GM18517 (cell line): ENCODE results near the gene GNAT1.

Experiments used
- ATAC-seq: cut with Tn5 transposase; IDR thresholded peaks from one replicate; pipeline ENCODE4 v1.9.1; 2021; ENCODE audit warnings: mild to moderate bottlenecking, moderate library complexity; ENCODE audit not compliant: unreplicated experiment

GNAT1 gene

DNA sequence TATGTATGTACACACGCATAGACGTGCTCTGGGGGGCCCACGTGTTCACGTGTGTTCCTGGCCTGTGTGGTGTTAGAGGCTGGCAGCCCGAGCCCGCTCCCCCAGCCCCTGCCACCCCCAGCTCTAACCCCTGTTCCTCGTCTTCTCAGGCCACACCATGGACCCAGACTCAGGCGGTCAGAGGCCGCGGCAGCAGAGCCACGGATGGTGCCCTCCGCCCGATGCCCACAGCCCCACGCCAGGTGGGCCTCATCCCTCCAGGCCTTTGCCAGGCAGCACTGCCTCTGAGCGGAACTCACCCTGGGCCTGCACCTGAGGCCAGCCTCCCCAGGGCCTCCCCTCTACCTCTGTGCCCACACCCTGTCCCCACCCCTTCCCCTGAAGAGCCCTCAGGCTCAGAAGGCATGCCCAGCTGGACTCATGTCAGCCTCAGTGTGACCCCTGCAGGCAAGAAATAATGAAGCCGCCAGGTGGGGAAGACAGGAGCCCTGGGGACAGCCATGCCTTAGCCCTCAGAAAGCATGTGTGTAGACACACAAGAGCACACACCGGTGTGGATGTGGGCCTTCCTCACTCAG is 16.4 kb upstream of the GNAT1 start:
- ATAC-seq, result no peak

DNA sequence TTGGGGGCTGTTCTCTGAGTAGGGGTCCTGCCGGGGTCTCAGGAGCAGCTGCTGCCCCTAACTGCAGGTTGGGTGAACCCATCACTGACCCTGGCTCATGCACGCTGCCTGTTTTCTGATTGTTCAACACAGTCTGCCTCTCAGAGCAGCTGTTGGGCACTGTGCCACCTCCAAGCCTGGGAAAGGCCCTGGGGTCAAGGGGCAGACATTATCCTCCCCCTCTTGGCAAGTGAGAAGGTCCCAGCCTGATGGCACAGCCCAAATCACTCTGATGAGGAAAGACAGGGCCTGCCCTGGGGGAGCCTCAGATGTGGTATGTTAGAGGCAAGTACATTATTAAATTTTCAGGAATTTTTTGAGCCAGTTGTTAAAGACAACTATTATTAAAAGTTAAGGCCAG is 14.1 kb upstream of the GNAT1 start:
- no peak for ATAC-seq

DNA sequence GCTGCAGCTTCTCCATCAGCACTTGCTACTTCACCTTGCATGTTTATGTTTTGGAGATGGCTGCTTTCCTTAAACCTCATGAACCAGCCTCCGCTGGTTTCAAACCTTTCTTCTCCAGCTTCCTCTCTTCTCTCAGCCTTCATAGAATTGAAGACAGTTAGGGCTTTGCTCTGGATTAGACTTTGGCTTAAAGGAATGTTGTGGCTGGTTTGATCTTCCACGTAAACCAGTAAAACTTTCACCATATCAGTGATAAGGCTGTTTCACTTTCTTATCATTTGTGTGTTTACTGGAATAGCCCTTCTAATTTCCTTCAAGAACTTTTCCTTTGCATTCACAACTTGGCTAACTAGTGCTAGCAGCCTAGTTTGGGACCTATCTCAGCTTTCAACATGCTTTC is 11.7 kb upstream of the GNAT1 start:
- no peak for ATAC-seq

DNA sequence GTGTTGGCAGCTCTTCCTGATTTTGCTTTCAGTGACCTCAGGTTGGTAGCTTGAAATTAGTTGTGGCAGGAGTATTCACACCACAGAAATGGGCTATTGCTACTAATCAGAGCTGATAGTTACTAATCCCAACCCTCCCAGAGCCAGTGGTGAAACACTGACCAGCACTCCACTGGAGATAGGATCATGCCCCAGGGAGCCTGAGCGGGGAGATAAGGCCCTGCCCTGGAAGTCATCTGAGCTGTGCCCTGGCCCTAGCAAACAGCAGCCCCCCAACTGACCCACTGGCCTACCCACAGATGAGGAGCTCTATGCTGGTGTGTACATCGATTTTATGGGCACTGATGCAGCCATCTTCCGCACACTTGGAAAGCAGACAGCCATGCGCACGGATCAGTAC is 9.4 kb upstream of the GNAT1 start:
- no peak for ATAC-seq

DNA sequence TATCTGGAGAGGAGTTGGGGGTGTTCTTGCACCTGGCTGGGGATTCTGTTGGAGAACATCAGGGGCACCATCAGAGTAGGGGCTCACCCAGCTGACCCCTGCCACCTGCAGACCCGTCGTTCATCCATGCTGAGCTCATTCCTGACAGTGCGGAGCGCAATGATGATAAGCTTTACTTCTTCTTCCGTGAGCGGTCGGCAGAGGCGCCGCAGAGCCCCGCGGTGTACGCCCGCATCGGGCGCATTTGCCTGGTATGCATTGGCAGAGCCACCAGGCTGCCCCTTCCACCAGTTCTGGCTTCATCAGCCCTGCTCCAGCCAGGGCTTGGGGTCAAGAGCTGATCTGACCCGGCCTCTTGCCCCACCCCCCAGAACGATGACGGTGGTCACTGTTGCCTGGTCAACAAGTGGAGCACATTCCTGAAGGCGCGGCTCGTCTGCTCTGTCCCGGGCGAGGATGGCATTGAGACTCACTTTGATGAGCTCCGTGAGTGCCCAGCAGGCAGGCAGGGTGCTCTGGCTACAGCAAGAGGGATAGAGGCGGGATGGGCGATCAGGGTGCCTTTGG is 8.8 kb upstream of the GNAT1 start:
- no peak for ATAC-seq

DNA sequence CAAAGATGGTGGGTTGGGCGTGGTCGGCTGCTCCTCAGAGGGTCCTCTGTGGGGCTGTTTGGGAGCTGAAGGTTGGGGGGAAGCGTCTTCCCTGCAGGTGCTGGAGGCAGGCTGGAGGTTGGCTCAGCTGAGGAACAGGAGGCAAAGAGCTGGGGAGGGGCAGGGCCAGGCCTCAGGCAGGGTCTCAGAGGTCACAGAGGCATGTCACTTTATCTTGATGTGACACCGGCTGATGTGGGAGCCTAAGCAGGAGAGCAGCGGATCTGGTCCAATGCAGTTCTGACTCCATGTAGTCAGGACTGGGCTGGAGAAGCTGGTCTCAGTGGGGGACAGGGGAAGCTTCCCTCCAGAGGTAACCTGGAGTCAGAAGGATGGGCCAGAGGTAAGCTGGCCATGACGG is 7.7 kb upstream of the GNAT1 start:
- no peak for ATAC-seq

DNA sequence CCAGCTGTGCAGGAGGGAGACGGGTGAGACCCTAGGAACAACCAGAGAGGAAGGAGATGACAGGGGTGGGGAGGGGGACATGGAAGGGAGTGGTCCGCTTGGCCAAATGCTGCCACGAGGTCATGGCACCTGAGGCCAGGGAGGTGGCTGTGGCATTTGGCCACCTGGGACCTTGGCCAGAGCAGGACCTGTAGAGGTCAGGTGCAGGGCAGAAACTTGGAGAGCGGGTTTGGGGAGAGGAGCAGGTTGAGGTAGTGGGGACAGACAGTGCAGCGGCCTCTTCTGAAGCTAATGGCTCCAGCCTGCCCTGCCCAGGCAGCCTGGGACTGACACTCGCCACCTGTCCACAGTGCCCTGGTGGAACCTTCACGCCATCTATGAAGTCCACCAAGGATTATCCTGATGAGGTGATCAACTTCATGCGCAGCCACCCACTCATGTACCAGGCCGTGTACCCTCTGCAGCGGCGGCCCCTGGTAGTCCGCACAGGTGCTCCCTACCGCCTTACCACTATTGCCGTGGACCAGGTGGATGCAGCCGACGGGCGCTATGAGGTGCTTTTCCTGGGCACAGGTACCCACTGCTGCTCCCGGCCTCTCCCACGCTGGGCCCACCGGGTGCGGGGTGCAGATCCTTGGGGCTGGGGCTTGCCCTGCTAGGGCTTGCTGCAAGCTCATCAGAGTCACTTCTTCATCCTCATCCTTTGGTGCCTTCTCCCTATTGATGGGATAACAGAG is 7.0 kb upstream of the GNAT1 start:
- ATAC-seq, result no peak

DNA sequence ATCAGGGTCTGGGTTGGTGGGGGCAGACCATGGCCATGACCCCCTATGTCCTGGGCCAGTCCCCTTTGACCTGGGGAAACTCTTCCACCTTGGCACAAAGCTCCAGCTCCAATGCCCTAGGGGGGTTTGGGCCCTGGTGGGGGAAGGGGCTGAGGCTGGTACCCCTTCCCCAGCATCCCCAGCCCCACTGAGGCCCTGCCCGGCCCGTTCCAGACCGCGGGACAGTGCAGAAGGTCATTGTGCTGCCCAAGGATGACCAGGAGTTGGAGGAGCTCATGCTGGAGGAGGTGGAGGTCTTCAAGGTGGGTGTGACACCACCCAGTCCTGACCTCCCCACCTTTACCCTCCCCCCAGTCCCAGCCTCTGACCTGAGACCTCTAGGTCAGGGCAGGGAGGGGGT is 6.2 kb upstream of the GNAT1 start:
- ATAC-seq, result no peak

DNA sequence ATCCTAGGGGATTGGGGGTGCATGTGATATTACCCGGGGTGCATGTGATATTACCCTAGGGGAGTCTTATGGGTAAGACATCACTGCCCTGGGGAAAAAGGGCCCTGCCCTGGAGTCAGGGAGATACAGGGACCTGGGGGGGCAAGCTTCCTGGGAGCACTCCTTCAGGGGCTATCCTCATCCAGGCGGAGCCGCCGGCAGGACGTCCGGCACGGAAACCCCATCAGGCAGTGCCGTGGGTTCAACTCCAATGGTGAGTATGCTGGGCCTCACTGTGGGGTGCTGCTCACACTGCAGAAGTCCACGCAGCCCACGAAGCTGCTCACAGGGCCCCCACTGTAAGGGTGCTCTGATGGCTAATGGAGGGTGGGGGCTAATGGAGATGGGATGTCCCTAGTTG is 5.3 kb upstream of the GNAT1 start:
- ATAC-seq, result no peak

DNA sequence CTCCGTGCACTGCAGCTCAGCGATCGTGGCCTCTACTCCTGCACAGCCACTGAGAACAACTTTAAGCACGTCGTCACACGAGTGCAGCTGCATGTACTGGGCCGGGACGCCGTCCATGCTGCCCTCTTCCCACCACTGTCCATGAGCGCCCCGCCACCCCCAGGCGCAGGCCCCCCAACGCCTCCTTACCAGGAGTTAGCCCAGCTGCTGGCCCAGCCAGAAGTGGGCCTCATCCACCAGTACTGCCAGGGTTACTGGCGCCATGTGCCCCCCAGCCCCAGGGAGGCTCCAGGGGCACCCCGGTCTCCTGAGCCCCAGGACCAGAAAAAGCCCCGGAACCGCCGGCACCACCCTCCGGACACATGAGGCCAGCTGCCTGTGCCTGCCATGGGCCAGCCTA is 3.7 kb upstream of the GNAT1 start:
- ATAC-seq, result no peak

DNA sequence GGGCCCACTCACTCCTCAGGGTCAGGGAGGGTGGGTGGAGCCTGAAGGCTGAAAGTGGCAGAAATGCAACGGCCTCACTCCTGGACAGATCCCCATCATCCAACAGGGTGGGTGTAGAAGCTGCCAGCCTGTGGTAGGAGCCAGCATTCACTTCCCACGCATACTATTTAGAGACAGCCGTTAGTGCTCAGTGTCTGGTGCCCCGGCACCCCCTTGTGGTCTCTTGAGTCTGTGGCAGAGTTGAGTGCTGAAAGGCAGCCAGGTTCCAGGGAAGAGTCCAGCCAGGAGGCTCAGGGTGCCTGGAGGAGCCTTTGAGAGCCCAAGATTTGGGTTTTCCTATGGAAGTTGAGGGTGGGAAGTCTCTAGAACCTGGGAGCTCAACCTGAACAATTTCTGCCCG is 2.1 kb upstream of the GNAT1 start:
- ATAC-seq, result no peak

DNA sequence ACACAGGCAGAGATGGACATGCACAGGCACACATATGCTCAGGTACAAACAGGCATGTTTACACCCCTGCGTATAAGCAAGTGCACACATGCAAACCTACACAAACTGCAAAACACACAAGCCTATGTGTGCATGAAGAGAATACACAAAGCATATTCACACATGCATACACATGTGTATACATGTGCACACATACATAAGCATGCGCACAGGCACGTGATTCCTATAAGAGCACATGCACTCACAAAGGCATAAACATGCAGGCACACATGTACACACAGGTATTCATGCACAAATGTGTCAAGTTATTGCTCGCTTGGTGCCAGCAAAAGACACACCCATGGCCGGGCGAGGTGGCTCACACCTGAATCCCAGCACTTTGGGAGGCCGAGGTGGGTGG is 1.4 kb upstream of the GNAT1 start:
- no peak for ATAC-seq

DNA sequence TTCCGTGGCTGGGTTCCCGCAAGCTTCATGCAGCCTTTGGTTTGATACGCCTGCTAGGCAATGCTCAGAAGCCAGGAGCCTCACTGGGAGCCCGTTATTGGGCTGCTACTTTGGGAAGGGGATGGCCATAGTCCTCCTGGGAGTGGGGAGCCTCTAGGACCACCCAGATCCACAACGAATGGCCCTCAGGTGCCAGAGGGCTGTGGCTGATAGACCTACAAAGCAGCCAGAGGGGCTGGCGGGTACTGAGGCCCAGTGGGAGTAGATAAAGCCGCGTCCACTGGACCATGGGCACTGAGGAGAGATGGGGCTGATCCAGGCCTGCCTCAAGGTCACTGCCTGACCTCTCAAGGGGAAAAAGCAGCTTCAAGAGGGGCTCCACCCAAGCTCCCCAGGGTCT is 714 bp downstream of the GNAT1 start:
- no peak for ATAC-seq

DNA sequence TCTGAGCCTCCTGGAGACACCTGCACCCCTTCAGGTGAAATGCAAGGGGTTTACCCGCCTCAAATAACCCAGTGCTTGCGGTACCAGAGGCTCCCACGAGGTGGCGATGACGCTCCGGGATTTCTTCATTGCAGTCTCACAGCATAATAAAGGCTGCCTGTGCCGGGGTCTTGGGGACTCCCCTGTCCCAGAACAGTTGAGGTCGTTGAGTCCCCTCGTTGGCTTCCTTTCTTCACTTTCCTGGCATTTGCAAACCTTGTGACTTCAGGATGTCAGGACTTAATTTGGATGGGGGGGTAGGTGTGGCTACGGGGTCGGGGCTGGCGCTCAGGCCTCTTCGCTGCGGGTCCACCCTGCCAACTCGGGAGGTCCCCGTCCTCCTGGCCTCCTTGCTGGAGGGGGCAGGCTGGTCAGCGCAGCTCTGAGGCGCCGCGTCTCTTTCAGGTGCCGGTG is 1.3 kb downstream of the GNAT1 start:
- ATAC-seq, result no peak

DNA sequence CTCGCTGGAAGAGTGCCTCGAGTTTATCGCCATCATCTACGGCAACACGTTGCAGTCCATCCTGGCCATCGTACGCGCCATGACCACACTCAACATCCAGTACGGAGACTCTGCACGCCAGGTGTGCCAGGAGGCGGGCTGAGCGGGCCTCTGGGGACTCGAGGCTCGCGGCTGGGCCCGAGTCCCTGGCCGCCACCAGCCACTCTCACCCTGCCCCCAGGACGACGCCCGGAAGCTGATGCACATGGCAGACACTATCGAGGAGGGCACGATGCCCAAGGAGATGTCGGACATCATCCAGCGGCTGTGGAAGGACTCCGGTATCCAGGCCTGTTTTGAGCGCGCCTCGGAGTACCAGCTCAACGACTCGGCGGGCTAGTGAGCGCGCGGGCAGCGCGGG is 1.9 kb downstream of the GNAT1 start:
- ATAC-seq, result no peak

DNA sequence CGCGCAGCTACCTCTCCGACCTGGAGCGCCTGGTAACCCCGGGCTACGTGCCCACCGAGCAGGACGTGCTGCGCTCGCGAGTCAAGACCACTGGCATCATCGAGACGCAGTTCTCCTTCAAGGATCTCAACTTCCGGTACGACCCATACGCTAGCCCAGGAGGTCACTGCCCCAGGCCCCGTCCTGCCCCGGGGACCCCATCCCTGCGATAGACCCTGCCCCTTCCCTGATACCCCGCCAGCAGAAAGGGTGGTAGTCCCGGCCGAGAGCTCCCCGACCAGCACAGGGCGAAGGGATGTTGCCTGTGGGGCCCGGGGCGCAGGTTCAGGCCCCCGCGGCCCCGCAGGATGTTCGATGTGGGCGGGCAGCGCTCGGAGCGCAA is 2.3 kb downstream of the GNAT1 start:
- no peak for ATAC-seq

DNA sequence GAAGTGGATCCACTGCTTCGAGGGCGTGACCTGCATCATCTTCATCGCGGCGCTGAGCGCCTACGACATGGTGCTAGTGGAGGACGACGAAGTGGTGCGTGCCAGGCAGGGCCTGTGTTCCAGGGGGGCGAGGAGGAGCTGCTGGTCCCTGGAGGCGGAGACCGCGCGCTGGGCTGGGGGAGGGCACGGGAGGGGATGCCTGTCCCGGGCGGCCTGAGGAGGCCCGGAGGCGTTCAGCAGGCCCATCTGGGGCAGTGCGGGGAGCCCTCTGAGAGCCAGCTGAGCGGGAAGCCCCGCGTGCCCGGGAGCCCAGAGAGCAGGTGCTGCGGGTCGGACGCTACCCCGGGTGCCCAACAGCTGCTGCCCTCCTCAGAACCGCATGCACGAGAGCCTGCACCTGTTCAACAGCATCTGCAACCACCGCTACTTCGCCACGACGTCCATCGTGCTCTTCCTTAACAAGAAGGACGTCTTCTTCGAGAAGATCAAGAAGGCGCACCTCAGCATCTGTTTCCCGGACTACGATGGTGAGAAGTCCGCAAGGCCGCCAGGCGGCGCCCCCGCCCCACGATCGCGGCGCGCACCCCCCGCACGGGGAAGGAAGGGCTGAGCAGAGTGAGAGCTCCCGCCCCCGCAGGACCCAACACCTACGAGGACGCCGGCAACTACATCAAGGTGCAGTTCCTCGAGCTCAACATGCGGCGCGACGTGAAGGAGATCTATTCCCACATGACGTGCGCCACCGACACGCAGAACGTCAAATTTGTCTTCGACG is 2.9 kb downstream of the GNAT1 start:
- no peak for ATAC-seq

DNA sequence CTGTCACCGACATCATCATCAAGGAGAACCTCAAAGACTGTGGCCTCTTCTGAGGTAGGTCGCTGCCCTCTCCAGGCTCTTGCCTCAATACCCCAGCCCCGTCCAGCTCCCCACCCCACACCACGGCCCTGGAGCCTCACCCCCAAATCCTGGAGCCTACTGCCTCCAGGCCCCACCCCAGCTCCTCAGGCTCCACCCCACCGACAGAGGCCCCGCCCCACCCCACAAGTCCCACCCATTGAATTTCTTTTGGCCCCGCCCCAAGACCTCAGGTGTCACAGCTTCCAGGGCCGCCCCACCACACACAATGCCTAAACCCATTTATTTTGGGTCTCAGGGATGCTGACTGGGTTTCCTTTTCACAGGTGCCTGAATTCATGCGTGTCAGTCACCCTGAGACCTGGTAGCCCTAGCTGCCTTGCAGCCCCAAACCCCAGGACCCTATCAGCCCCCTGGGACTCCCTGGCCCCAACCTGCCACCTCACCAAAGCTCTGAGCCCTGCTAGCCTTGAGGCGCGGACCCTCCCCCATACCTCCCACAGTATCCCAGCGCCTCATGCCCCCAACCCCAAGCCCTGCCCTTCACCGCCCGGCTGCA is 3.6 kb downstream of the GNAT1 start:
- ATAC-seq, result no peak

DNA sequence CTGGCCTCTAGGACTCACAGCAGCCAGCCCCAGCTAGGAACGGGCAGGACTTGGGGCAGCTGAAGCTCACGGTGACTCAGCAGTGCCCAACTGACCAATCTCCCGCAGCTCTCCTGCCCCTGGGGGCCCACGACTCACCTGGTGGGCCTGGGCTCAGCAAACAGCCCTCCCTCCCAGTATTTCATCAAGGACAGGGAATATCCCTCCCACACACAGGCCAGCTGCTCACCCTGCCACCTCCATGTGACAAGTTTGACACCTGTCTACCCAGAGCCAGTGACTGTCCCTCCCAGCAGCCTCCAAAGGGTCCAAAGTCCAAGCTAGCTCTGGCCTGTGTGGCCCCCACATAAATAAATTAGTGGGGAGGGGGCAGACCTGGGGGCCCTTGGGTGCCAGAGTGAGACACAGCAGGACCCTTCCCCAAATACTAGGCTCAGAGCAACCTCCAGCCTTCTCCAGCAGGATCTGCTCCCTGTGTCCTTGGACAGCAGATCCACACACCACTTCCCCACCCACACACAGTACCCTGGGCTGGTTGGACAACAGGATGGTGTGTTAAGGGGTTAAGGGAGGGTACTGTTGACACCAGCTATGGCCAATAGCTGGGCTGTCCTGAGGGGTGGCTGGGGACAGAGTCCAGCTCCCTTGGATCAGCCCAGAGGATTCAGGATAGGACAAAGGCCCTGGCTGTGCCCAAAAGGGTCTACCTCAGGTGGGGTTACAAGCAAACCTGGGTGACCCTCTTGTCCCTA is 4.3 kb downstream of the GNAT1 start:
- ATAC-seq, result no peak

DNA sequence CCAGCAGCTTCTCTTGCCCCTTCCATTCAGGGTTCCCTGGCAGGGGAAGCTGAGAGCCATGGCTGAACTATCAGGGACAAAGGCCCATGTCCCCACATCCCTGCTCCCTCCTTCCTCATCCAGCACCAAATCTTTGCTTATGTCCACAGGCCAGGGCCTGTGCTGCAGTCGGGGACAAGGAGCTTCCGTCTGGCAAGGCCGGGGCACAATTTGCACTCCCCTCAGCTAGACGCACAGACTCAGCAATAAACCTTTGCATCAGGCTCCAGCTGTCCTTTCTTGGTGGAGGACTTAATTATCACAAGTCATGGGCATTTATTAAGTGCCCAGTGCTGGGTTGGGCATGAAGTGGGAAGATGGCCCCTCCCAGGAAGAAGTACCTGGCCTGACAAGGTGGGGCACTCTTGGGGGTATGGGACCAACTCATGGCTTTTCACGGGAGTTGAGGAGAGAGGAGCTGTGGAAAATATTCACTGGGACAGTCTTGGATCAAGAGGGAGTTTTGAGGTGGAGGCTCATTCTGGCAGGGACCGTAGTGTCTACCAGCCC is 4.9 kb downstream of the GNAT1 start:
- no peak for ATAC-seq
